Gastroesophageal sphincter (tissue), 3 donors: Measurements from ENCODE around the gene SND1.

Source experiments
- EP300 ChIP-seq: sonication (generic); formaldehyde crosslinking; IDR thresholded peaks from one replicate; pipeline ENCODE4 v1.6.1; 2017; ENCODE audit warnings: antibody characterized with exemption, mild to moderate bottlenecking
- POLR2AphosphoS5 ChIP-seq: sonication (generic); formaldehyde crosslinking; IDR thresholded peaks from one replicate; pipeline ENCODE4 v1.6.1; 2017; ENCODE audit warnings: antibody characterized with exemption
- TF ChIP-seq, protein P1 (sequence below), 4 experiments: fragments of 200-600 bp in 2 of 4; fragments of 450-650 bp in 2 of 4; sonication (generic) in 1 of 4; IDR thresholded peaks; one replicate each; pipeline ENCODE4 v1.5.1; 2017 to 2019; ENCODE audit warnings: antibody characterized with exemption in 4 of 4, mild to moderate bottlenecking in 2 of 4, moderate library complexity in 2 of 4

- TF ChIP-seq, protein P1, sequence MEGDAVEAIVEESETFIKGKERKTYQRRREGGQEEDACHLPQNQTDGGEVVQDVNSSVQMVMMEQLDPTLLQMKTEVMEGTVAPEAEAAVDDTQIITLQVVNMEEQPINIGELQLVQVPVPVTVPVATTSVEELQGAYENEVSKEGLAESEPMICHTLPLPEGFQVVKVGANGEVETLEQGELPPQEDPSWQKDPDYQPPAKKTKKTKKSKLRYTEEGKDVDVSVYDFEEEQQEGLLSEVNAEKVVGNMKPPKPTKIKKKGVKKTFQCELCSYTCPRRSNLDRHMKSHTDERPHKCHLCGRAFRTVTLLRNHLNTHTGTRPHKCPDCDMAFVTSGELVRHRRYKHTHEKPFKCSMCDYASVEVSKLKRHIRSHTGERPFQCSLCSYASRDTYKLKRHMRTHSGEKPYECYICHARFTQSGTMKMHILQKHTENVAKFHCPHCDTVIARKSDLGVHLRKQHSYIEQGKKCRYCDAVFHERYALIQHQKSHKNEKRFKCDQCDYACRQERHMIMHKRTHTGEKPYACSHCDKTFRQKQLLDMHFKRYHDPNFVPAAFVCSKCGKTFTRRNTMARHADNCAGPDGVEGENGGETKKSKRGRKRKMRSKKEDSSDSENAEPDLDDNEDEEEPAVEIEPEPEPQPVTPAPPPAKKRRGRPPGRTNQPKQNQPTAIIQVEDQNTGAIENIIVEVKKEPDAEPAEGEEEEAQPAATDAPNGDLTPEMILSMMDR (IDR thresholded peaks at IDR 0.05) = no peak
- TF ChIP-seq POLR2AphosphoS5 = no peak
- TF ChIP-seq EP300 = no peak
These were observed 159.0 kb downstream of the SND1 start for GRCh38 chr7:127810696-127811660.
